Uterus (tissue), 2 donors: ENCODE results near the gene KCNQ1.

Experiments
- CTCF ChIP-seq, 4 experiments: fragments of 200-600 bp in 2 of 4; fragments of 450-650 bp in 2 of 4; sonication (generic) in 2 of 4; IDR thresholded peaks; one replicate each; pipeline ENCODE4 v1.5.1; 2016 to 2019; ENCODE audit warnings: antibody characterized with exemption in 4 of 4, mild to moderate bottlenecking in 2 of 4, moderate library complexity in 1 of 4
- POLR2A ChIP-seq, 2 donors: fragments of 450-650 bp; IDR thresholded peaks; one replicate each; pipeline ENCODE4 v1.6.1; 2016; ENCODE audit warnings: antibody characterized with exemption in 2 of 2, mild to moderate bottlenecking in 1 of 2, moderate library complexity in 1 of 2

GRCh38 chr11:2527621-2528291 lies 82.9 kb downstream of the KCNQ1 start:
- TF ChIP-seq POLR2A (IDR thresholded peaks at IDR 0.05) (no peak), CTCF (IDR thresholded peaks at IDR 0.05) (no peak)
